Gastrocnemius medialis (tissue), 4 donors: ENCODE data around the gene VPS26A. TPM values are rescaled to one million over a fixed set of nuclear protein-coding genes. Genes with fewer than 3 reads are reported as not detected.

Experiments used
- ATAC-seq, 2 donors: fragments of 150-250 bp; one replicate each; pipeline ENCODE4 v1.9.1; 2016
- DNase-seq, 2 donors: peaks; one replicate each; pipeline ENCODE4 v3.0.0-alpha.2; 2019
- H3K27ac ChIP-seq, 4 donors: fragments of 200-600 bp; sonication (generic); 1 replicate in 1 of 4; 2 replicates in 3 of 4; pipeline ENCODE4 v1.5.1; 2016 to 2018; ENCODE audit warnings: mild to moderate bottlenecking in 2 of 4, moderate library complexity in 1 of 4
- H3K27me3 ChIP-seq, 3 donors: fragments of 200-600 bp; sonication (generic) in 2 of 3; 1 replicate in 1 of 3; 2 replicates in 2 of 3; pipeline versions ENCODE4 v1.5.1 to v1.6.0; 2016 to 2019; ENCODE audit warnings: mild to moderate bottlenecking in 1 of 3, moderate library complexity in 1 of 3
- H3K36me3 ChIP-seq, 2 donors: fragments of 200-600 bp; sonication (generic) in 1 of 2; one replicate each; pipeline ENCODE4 v1.5.1; 2017 to 2018
- H3K4me1 ChIP-seq, 2 donors: fragments of 200-600 bp; sonication (generic) in 1 of 2; one replicate each; pipeline ENCODE4 v1.5.1; 2016 to 2017; ENCODE audit warnings: mild to moderate bottlenecking in 2 of 2
- H3K4me3 ChIP-seq, 4 donors: fragments of 200-600 bp; sonication (generic) in 3 of 4; 1 replicate in 1 of 4; 2 replicates in 3 of 4; pipeline ENCODE4 v1.5.1; 2016 to 2019; ENCODE audit warnings: mild to moderate bottlenecking in 2 of 4
- H3K9me3 ChIP-seq, 3 donors: fragments of 200-600 bp; sonication (generic) in 2 of 3; 1 replicate in 1 of 3; 2 replicates in 2 of 3; pipeline ENCODE4 v1.5.1; 2016 to 2019
- CTCF ChIP-seq, 5 experiments: fragments of 450-650 bp in 3 of 5; fragments of 200-600 bp in 2 of 5; sonication (generic) in 2 of 5; IDR thresholded peaks in 4 of 5; conservative IDR thresholded peaks in 1 of 5; 1 replicate in 4 of 5; 2 replicates in 1 of 5; pipeline ENCODE4 v1.5.1; 2016 to 2019; ENCODE audit warnings: antibody characterized with exemption in 5 of 5, mild to moderate bottlenecking in 3 of 5, moderate library complexity in 3 of 5
- POLR2A ChIP-seq, 2 donors: fragments of 450-650 bp; IDR thresholded peaks; one replicate each; pipeline ENCODE4 v1.6.1; 2017; ENCODE audit warnings: antibody characterized with exemption in 2 of 2, mild to moderate bottlenecking in 2 of 2, moderate library complexity in 2 of 2
- in situ Hi-C, 4 donors: fragments of 200-750 bp; cut with MboI; loops; one replicate each; pipeline versions ENCODE4 v1.15.0 to v1.8.0; 2017; ENCODE audit warnings: low sequenced_read_pairs in 4 of 4
- intact Hi-C: fragments of 100-400 bp; cut with DNase I; formaldehyde crosslinking; loops from one replicate; pipeline ENCODE4 v1.15.1; 2023; ENCODE audit warnings: low total_unique reads
- total RNA-seq, 4 donors: library from RNA; depleted of rRNA; stranded (reverse); fragments of >200 nt; gene quantifications; one replicate each; pipeline versions ENCODE4 v1.1.0 to v1.2.3, GENCODE V29; 2016

VPS26A gene
- total RNA-seq, 4 donors from 2014 or later, result 21.0 to 31.1 (median 25.4) TPM

- no peaks in the 10 kb centered on the region for H3K36me3 ChIP-seq
- ATAC-seq (peak; percentile 83 to 85), DNase-seq (no peak)
- in situ Hi-C loops (loop anchor here in 1 of 4 donors (10.0 kb wide), 1 partner anchor 51 kb away; no protein-coding TSS in a partner anchor), intact Hi-C loops (loop anchor here (2.0 kb wide), 1 partner anchor 135 kb away; the partner anchor contains the start of gene KIFBP)
- no peaks in the 10 kb centered on the region for H3K9me3 ChIP-seq
- H3K27ac ChIP-seq, result peak overlapping the region; percentile 91 to 97 (median 96)
- H3K4me1 ChIP-seq, result peaks cover 18 to 20% of the 10 kb centered on the region in 2 donors
- no peaks in the 10 kb centered on the region for H3K27me3 ChIP-seq
- peak overlapping the region; percentile 57 to 90 (median 78) for H3K4me3 ChIP-seq
- TF ChIP-seq POLR2A (IDR thresholded peaks at IDR 0.05) (no peak), CTCF (IDR thresholded peaks at IDR 0.05 in 4 of 5, conservative IDR thresholded peaks at IDR 0.05 in 1 of 5) (peak in 1 of 5 experiments; percentile 35)
Measured at GRCh38 chr10:69123306-69123746, 652 bp upstream of the VPS26A start.

- ATAC-seq (no peak), DNase-seq (peak in 1 of 2 donors; percentile 33)
- peak overlapping the region; percentile 91 to 97 (median 96) for H3K27ac ChIP-seq
- peaks cover 21 to 24% of the 10 kb centered on the region in 2 donors for H3K4me1 ChIP-seq
- H3K4me3 ChIP-seq, result peak overlapping the region; percentile 57 to 90 (median 85)
- no peaks in the 10 kb centered on the region for H3K9me3 ChIP-seq
- H3K27me3 ChIP-seq, result no peaks in the 10 kb centered on the region
- in situ Hi-C loops (loop anchor here in 1 of 4 donors (10.0 kb wide), 1 partner anchor 50 kb away; no protein-coding TSS in a partner anchor), intact Hi-C loops (loop anchor here (1.0 kb wide), 2 partner anchors 56 to 168 kb away; partner anchors contain the start of genes DDX21 and SUPV3L1)
- H3K36me3 ChIP-seq, result no peaks in the 10 kb centered on the region
- TF ChIP-seq POLR2A (IDR thresholded peaks at IDR 0.05), result no peak
- no peak for TF ChIP-seq CTCF (IDR thresholded peaks at IDR 0.05 in 4 of 5, conservative IDR thresholded peaks at IDR 0.05 in 1 of 5)
Measured at GRCh38 chr10:69124563-69125268, 738 bp downstream of the VPS26A start.

GRCh38 chr10:69125554-69125953, 1.6 kb downstream of the VPS26A start:
- intact Hi-C loops (no loop called here), in situ Hi-C loops (loop anchor here in 1 of 4 donors (10.0 kb wide), 1 partner anchor 49 kb away; no protein-coding TSS in a partner anchor)
- peak overlapping the region in 2 of 4 donors; percentile 97 for H3K27ac ChIP-seq
- H3K9me3 ChIP-seq, result no peaks in the 10 kb centered on the region
- no peaks in the 10 kb centered on the region for H3K27me3 ChIP-seq
- TF ChIP-seq POLR2A (IDR thresholded peaks at IDR 0.05) (no peak), CTCF (IDR thresholded peaks at IDR 0.05 in 4 of 5, conservative IDR thresholded peaks at IDR 0.05 in 1 of 5) (no peak)
- DNase-seq (no peak), ATAC-seq (no peak)
- peak overlapping the region in 3 of 4 donors; percentile 84 to 90 (median 86) for H3K4me3 ChIP-seq
- H3K4me1 ChIP-seq, result peaks cover 29 to 33% of the 10 kb centered on the region in 2 donors
- H3K36me3 ChIP-seq, result no peaks in the 10 kb centered on the region

GRCh38 chr10:69130251-69130650, 6.3 kb downstream of the VPS26A start:
- no peak for TF ChIP-seq POLR2A (IDR thresholded peaks at IDR 0.05)
- Histone ChIP-seq H3K36me3 (peaks cover 0 to 7% of the 10 kb centered on the region in 2 donors), H3K4me1 (peaks cover 23 to 27% of the 10 kb centered on the region in 2 donors), H3K9me3 (no peaks in the 10 kb centered on the region), H3K4me3 (no peak overlapping the region), H3K27me3 (no peaks in the 10 kb centered on the region), H3K27ac (peak overlapping the region in 2 of 4 donors; percentile 7 to 34)
- intact Hi-C loops, result no loop called here
- ATAC-seq, result no peak
- DNase-seq, result no peak
- in situ Hi-C loops, result no loop called here

- intact Hi-C loops (no loop called here), in situ Hi-C loops (no loop called here)
- TF ChIP-seq POLR2A (IDR thresholded peaks at IDR 0.05) (no peak), CTCF (IDR thresholded peaks at IDR 0.05 in 4 of 5, conservative IDR thresholded peaks at IDR 0.05 in 1 of 5) (no peak)
- H3K4me1 ChIP-seq, result no peaks in the 10 kb centered on the region
- H3K4me3 ChIP-seq, result no peak overlapping the region
- H3K36me3 ChIP-seq, result peaks cover 0 to 17% of the 10 kb centered on the region in 2 donors
- no peak overlapping the region for H3K27ac ChIP-seq
- H3K9me3 ChIP-seq, result no peaks in the 10 kb centered on the region
- no peak for ATAC-seq
- no peak for DNase-seq
- no peaks in the 10 kb centered on the region for H3K27me3 ChIP-seq
Measured at GRCh38 chr10:69139961-69140360, 16.0 kb downstream of the VPS26A start.
